HepG2 (cell line): ENCODE data around the gene VSX1. TPM values are rescaled to one million over a fixed set of nuclear protein-coding genes. Genes with fewer than 3 reads are reported as not detected.

Source experiments
- AKAP8 ChIP-seq: sonication (generic); formaldehyde crosslinking; IDR thresholded peaks from 2 replicates; pipeline ENCODE4 v1.5.1; 2020; ENCODE audit warnings: mild to moderate bottlenecking, missing genetic modification reagents
- CEBPZ ChIP-seq: IDR thresholded peaks from 2 replicates; pipeline ENCODE4 v1.6.1; 2012; ENCODE audit warnings: low read length, improper control_type of control experiment
- HOXA3 ChIP-seq: sonication (generic); formaldehyde crosslinking; IDR thresholded peaks from 2 replicates; pipeline ENCODE4 v1.5.0; 2020; ENCODE audit warnings: missing genetic modification reagents
- MAFK ChIP-seq, 2 experiments: IDR thresholded peaks in 1 of 2; conservative IDR thresholded peaks in 1 of 2; 2 replicates each; pipeline ENCODE4 v1.6.1; 2011; ENCODE audit warnings: improper control_type of control experiment in 2 of 2, low read length in 2 of 2
- NFE2L1 ChIP-seq: sonication (generic); formaldehyde crosslinking; IDR thresholded peaks from 2 replicates; pipeline ENCODE4 v1.4.0; 2020; ENCODE audit warnings: missing genetic modification reagents, mild to moderate bottlenecking, borderline replicate concordance
- PAX8 ChIP-seq: sonication (generic); formaldehyde crosslinking; IDR thresholded peaks from 2 replicates; pipeline ENCODE4 v1.8.0; 2022; ENCODE audit warnings: mild to moderate bottlenecking, missing genetic modification reagents, borderline replicate concordance
- POLR2AphosphoS2 ChIP-seq: IDR thresholded peaks from 2 replicates; pipeline ENCODE4 v1.6.1; 2011; ENCODE audit warnings: low read depth, low read length, improper control_type of control experiment
- PPARG ChIP-seq: conservative IDR thresholded peaks from 2 replicates; pipeline ENCODE4 v1.6.1; 2016; ENCODE audit warnings: missing biosample characterization, missing genetic modification reagents
- RAD51 ChIP-seq: fragments of 450-650 bp; IDR thresholded peaks from 2 replicates; pipeline ENCODE4 v1.6.1; 2016; ENCODE audit warnings: borderline replicate concordance
- RCOR2 ChIP-seq: IDR thresholded peaks from 2 replicates; pipeline ENCODE4 v1.6.1; 2016; ENCODE audit warnings: missing biosample characterization, missing genetic modification reagents
- RNF219 ChIP-seq: sonication (generic); formaldehyde crosslinking; IDR thresholded peaks from 2 replicates; pipeline ENCODE4 v1.5.0; 2020; ENCODE audit warnings: mild to moderate bottlenecking, missing genetic modification reagents
- SALL2 ChIP-seq: sonication (generic); formaldehyde crosslinking; IDR thresholded peaks from 2 replicates; pipeline ENCODE4 v1.8.1; 2023; ENCODE audit warnings: mild to moderate bottlenecking, missing genetic modification reagents, inconsistent platforms
- SAP130 ChIP-seq: IDR thresholded peaks from 2 replicates; pipeline ENCODE4 v1.6.1; 2016; ENCODE audit warnings: low read depth
- SSRP1 ChIP-seq: IDR thresholded peaks from 2 replicates; pipeline ENCODE4 v1.6.1; 2016; ENCODE audit warnings: control low read depth
- TRIM22 ChIP-seq: fragments of 450-650 bp; IDR thresholded peaks from 2 replicates; pipeline ENCODE4 v1.6.1; 2017
- ZNF230 ChIP-seq: sonication (generic); formaldehyde crosslinking; IDR thresholded peaks from 2 replicates; pipeline ENCODE4 v1.4.0; 2020; ENCODE audit warnings: mild to moderate bottlenecking, missing genetic modification reagents
- ZNF33A ChIP-seq: sonication (generic); formaldehyde crosslinking; IDR thresholded peaks from 2 replicates; pipeline ENCODE4 v1.5.1; 2020; ENCODE audit warnings: missing genetic modification reagents, mild to moderate bottlenecking, moderate library complexity, borderline replicate concordance
- ZNF34 ChIP-seq: sonication (generic); formaldehyde crosslinking; IDR thresholded peaks from 2 replicates; pipeline ENCODE4 v1.4.0; 2020; ENCODE audit warnings: mild to moderate bottlenecking, missing genetic modification reagents, borderline replicate concordance
- ZNF451 ChIP-seq: sonication (generic); formaldehyde crosslinking; IDR thresholded peaks from 2 replicates; pipeline ENCODE4 v1.5.0; 2020; ENCODE audit warnings: mild to moderate bottlenecking, missing genetic modification reagents
- ZNF576 ChIP-seq: sonication (generic); formaldehyde crosslinking; IDR thresholded peaks from 2 replicates; pipeline ENCODE4 v1.4.0; 2020; ENCODE audit warnings: mild to moderate bottlenecking, missing genetic modification reagents
- ZNF619 ChIP-seq: sonication (generic); formaldehyde crosslinking; IDR thresholded peaks from 2 replicates; pipeline ENCODE4 v1.4.0; 2020; ENCODE audit warnings: mild to moderate bottlenecking, missing genetic modification reagents
- ZUFSP ChIP-seq: sonication (generic); formaldehyde crosslinking; IDR thresholded peaks from 2 replicates; pipeline ENCODE4 v1.9.0; 2021; ENCODE audit warnings: missing genetic modification reagents, mild to moderate bottlenecking, borderline replicate concordance
- polyA plus RNA-seq, 8 experiments: library from polyadenylated mRNA; depleted of rRNA in 3 of 8; stranded (reverse) in 7 of 8; unstranded in 1 of 8; fragments of >200 nt; fragmentation: Illumina TruSeq in 4 of 8; extraction: Trizol in 4 of 8; gene quantifications; 2 replicates each; pipeline versions ENCODE4 v1.2.1 to v1.2.3, GENCODE V29; 2011 to 2016; ENCODE audit warnings: low read depth in 4 of 8, missing spikeins in 1 of 8, mixed read lengths in 1 of 8; ENCODE audit not compliant: insufficient read depth in 1 of 8
- total RNA-seq, 5 experiments: library from RNA; depleted of rRNA; stranded (reverse); fragments of >200 nt; fragmentation: Illumina TruSeq; extraction: Trizol; gene quantifications; 2 replicates each; pipeline ENCODE4 v1.2.3, GENCODE V29; 2016; ENCODE audit warnings: low read depth in 1 of 5

VSX1 gene
- total and polyA plus RNA-seq, 2 of the 13 experiments (the other 11 are each of a cell fraction or from before 2014, with no cell fraction given), result 0.04 TPM; not detected in 1

GRCh38 chr20:25032478-25033264, 49.3 kb downstream of the VSX1 start (continued):
- TF ChIP-seq ZUFSP (CRISPR knock-in tag), result no peak
- TF ChIP-seq CEBPZ, result no peak
- no peak for TF ChIP-seq PAX8 (CRISPR knock-in tag)
- TF ChIP-seq SAP130 (CRISPR knock-in tag), result no peak; the same call in 1 of the 2 replicates
- TF ChIP-seq ZNF33A (CRISPR knock-in tag), result no peak
- TF ChIP-seq SALL2 (CRISPR knock-in tag), result peak; percentile 66
- TF ChIP-seq ZNF619 (CRISPR knock-in tag), result no peak
- 0 out of 2 replicates have a peak, but pooled peaks have one; percentile 47 for TF ChIP-seq PPARG (CRISPR knock-in tag)
- TF ChIP-seq NFE2L1 (CRISPR knock-in tag), result no peak
- no peak for TF ChIP-seq POLR2AphosphoS2
- TF ChIP-seq ZNF451, result no peak
- no peak for TF ChIP-seq SSRP1
- TF ChIP-seq MAFK (conservative IDR thresholded peaks at IDR 0.05 in 1 of 2, IDR thresholded peaks at IDR 0.05 in 1 of 2; ENCODE audit: low read length in 2 of 2), result no peak
- peak; percentile 45; the same call in 1 of the 2 replicates for TF ChIP-seq HOXA3 (CRISPR knock-in tag)
- TF ChIP-seq RNF219 (CRISPR knock-in tag), result no peak
- no peak for TF ChIP-seq AKAP8 (CRISPR knock-in tag)
- no peak for TF ChIP-seq ZNF34
- TF ChIP-seq ZNF230 (CRISPR knock-in tag), result no peak
- TF ChIP-seq RCOR2 (CRISPR knock-in tag), result peak; percentile 70
- no peak for TF ChIP-seq ZNF576 (CRISPR knock-in tag)
- no peak for TF ChIP-seq TRIM22
- no peak for TF ChIP-seq RAD51
